ENCODE data around the gene TTYH3. TPM values are rescaled to one million over a fixed set of nuclear protein-coding genes. Genes with fewer than 3 reads are reported as not detected.

TTYH3 gene
- polyA plus RNA-seq, 1 donor (not counting 4 experiments of a cell fraction or from before 2014, with no cell fraction given), result 8.5 TPM

DNA sequence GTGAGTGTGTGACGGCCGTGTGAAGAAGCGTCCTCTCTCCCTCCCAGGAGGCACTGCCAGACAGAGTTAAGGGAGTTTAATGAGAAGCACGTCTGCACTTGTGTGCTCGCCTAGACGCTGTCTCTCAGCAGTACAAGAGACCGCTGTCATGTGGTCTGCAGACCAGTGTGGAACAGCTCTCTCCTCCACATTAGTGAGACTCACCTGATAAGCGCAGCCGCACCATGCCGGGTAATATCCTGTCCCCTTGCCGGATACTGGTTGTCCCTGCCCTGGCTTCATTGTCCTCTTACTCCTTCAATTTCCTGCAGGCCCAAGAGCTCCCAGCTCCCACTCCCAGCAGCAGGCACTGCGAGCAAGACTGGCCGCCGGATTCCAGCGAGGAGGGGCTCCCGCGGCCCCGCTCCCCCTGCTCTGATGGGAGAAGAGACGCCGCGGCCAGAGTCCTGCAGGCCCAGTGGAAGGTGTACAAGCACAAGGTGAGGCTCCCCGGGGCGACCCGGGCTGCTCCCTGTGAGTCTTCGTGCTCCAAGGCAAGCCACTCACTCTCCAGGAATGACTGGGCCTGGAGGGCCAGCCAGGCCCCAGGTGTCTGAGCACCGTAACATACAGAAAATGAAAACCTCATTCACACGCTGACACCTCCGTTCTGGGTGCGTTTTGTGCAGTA, 33.5 kb upstream of the TTYH3 start:
- DNase-seq (ENCODE audit: low read depth, low spot score) (no peak), FAIRE-seq (no peak)
- Histone ChIP-seq H3K9ac (ENCODE audit: control insufficient read depth, extremely low read depth, insufficient read depth, low read length) (no peak overlapping the region), H3K79me2 (ENCODE audit: control insufficient read depth, insufficient read depth, low read length) (no peaks in the 10 kb centered on the region), H3K4me2 (ENCODE audit: control insufficient read depth, extremely low read depth, insufficient read depth, low read depth, low read length) (no peak overlapping the region), H3K4me3 (ENCODE audit: control insufficient read depth in 2 of 3, extremely low read depth in 1 of 3, insufficient read depth in 2 of 3, low read depth in 1 of 3, low read length in 3 of 3) (no peak overlapping the region), H3K9me3 (ENCODE audit: control insufficient read depth, low read depth, low read length) (no peaks in the 10 kb centered on the region), H2AFZ (ENCODE audit: control insufficient read depth, low read length) (no peak overlapping the region), H4K20me1 (ENCODE audit: control insufficient read depth, extremely low read depth, insufficient read depth, low read length) (no peaks in the 10 kb centered on the region), H3K4me1 (ENCODE audit: control insufficient read depth, extremely low read depth, insufficient read depth, low read length) (no peaks in the 10 kb centered on the region), H3K9me1 (ENCODE audit: control insufficient read depth, extremely low read depth, insufficient read depth, low read length) (no peaks in the 10 kb centered on the region), H3K36me3 (ENCODE audit: control insufficient read depth in 2 of 2, extremely low read depth in 1 of 2, insufficient read depth in 2 of 2, low read length in 2 of 2) (peaks cover 24 to 25% of the 10 kb centered on the region in 2 experiments), H3K27ac (ENCODE audit: control insufficient read depth, insufficient read depth, low read length) (no peak overlapping the region), H3K27me3 (ENCODE audit: control insufficient read depth, extremely low read depth, insufficient read depth, low read length) (no peaks in the 10 kb centered on the region)
- no peak for TF ChIP-seq EZH2 (IDR thresholded peaks at IDR 0.05; ENCODE audit: low read length)
- no peak for TF ChIP-seq CTCF (optimal IDR thresholded peaks at IDR 0.05 in 1 of 3, IDR thresholded peaks at IDR 0.05 in 1 of 3, conservative IDR thresholded peaks at IDR 0.05 in 1 of 3; ENCODE audit: extremely low read depth in 1 of 3, insufficient read depth in 2 of 3, low read length in 3 of 3)
- dilution Hi-C loops (cut with MboI; ENCODE audit: extremely low pct_ligation_motif_present, low sequenced_read_pairs), result no loop called here

DNA sequence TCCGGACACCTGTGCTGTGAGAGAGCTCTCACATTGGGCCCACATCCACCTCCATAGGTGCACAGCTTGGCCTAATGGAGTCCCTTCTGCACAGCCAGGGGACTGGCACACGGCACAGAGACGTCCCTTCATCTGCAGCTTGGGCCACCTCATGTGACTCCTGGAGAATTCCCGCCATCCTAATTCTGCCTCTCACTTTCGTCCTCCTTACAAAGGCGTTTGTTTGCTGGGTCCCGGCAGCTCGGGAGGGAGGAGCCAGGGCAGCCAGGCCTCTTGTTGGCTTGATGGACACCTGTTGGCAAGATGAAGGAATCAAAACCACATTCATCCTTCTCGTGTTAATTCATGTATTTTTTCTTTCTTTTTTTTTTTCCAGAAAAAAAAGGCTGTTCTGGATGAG, 30.7 kb upstream of the TTYH3 start:
- Histone ChIP-seq H4K20me1 (ENCODE audit: control insufficient read depth, extremely low read depth, insufficient read depth, low read length) (no peaks in the 10 kb centered on the region), H3K9me3 (ENCODE audit: control insufficient read depth, low read depth, low read length) (no peaks in the 10 kb centered on the region), H3K27ac (ENCODE audit: control insufficient read depth, insufficient read depth, low read length) (no peak overlapping the region), H3K4me2 (ENCODE audit: control insufficient read depth, extremely low read depth, insufficient read depth, low read depth, low read length) (no peak overlapping the region), H3K36me3 (ENCODE audit: control insufficient read depth in 2 of 2, extremely low read depth in 1 of 2, insufficient read depth in 2 of 2, low read length in 2 of 2) (peaks cover 15 to 20% of the 10 kb centered on the region in 2 experiments), H3K79me2 (ENCODE audit: control insufficient read depth, insufficient read depth, low read length) (no peaks in the 10 kb centered on the region), H3K4me1 (ENCODE audit: control insufficient read depth, extremely low read depth, insufficient read depth, low read length) (no peaks in the 10 kb centered on the region), H3K9ac (ENCODE audit: control insufficient read depth, extremely low read depth, insufficient read depth, low read length) (no peak overlapping the region), H3K27me3 (ENCODE audit: control insufficient read depth, extremely low read depth, insufficient read depth, low read length) (no peaks in the 10 kb centered on the region), H3K9me1 (ENCODE audit: control insufficient read depth, extremely low read depth, insufficient read depth, low read length) (no peaks in the 10 kb centered on the region), H3K4me3 (ENCODE audit: control insufficient read depth in 2 of 3, extremely low read depth in 1 of 3, insufficient read depth in 2 of 3, low read depth in 1 of 3, low read length in 3 of 3) (no peak overlapping the region), H2AFZ (ENCODE audit: control insufficient read depth, low read length) (no peak overlapping the region)
- TF ChIP-seq CTCF (optimal IDR thresholded peaks at IDR 0.05 in 1 of 3, IDR thresholded peaks at IDR 0.05 in 1 of 3, conservative IDR thresholded peaks at IDR 0.05 in 1 of 3; ENCODE audit: extremely low read depth in 1 of 3, insufficient read depth in 2 of 3, low read length in 3 of 3) (no peak), EZH2 (IDR thresholded peaks at IDR 0.05; ENCODE audit: low read length) (no peak)
- no peak for DNase-seq (ENCODE audit: low read depth, low spot score)
- dilution Hi-C loops (cut with MboI; ENCODE audit: extremely low pct_ligation_motif_present, low sequenced_read_pairs), result no loop called here
- no peak for FAIRE-seq
